MG63 (cell line): Measurements from ENCODE around the gene FOXN3. TPM values are rescaled to one million over a fixed set of nuclear protein-coding genes. Genes with fewer than 3 reads are reported as not detected.

ENCODE experiments used
- DNase-seq: peaks from one replicate; pipeline ENCODE4 v3.0.0-alpha.2; 2020
- H3K27me3 ChIP-seq: fragments of 250-450 bp; sonication (Bioruptor Pico); 2 replicates; pipeline ENCODE4 v1.5.1; 2020; ENCODE audit warnings: mild to moderate bottlenecking, moderate library complexity
- H3K36me3 ChIP-seq: fragments of 250-450 bp; sonication (Bioruptor Pico); 2 replicates; pipeline ENCODE4 v1.5.1; 2020; ENCODE audit warnings: mild to moderate bottlenecking, moderate library complexity
- H3K4me3 ChIP-seq: fragments of 250-450 bp; sonication (Bioruptor Pico); 2 replicates; pipeline ENCODE4 v1.5.1; 2020; ENCODE audit warnings: mild to moderate bottlenecking, moderate library complexity
- H3K9me3 ChIP-seq: fragments of 250-450 bp; sonication (Bioruptor Pico); 2 replicates; pipeline ENCODE4 v1.5.1; 2020; ENCODE audit warnings: mild to moderate bottlenecking, moderate library complexity
- total RNA-seq: library from RNA; depleted of rRNA; stranded (reverse); fragments of >200 nt; shearing (Covaris generic); gene quantifications from 2 replicates; pipeline ENCODE4 v1.2.3, GENCODE V29; 2014; ENCODE audit warnings: low replicate concordance

Gene FOXN3
- total RNA-seq, 1 experiment from 2014 or later = 1.4 TPM

GRCh38 chr14:89270439-89271227 lies 146.4 kb downstream of the FOXN3 start:
- no peak for DNase-seq
- Histone ChIP-seq H3K27me3 (no peaks in the 10 kb centered on the region), H3K36me3 (no peaks in the 10 kb centered on the region), H3K9me3 (no peaks in the 10 kb centered on the region), H3K4me3 (no peak overlapping the region)

GRCh38 chr14:89269404-89269803 lies 147.6 kb downstream of the FOXN3 start:
- Histone ChIP-seq H3K27me3 (no peaks in the 10 kb centered on the region), H3K4me3 (no peak overlapping the region), H3K9me3 (no peaks in the 10 kb centered on the region), H3K36me3 (no peaks in the 10 kb centered on the region)
- DNase-seq = no peak

GRCh38 chr14:89268514-89268913 lies 148.5 kb downstream of the FOXN3 start:
- H3K4me3 ChIP-seq = no peak overlapping the region
- DNase-seq = no peak
- no peaks in the 10 kb centered on the region for H3K36me3 ChIP-seq
- no peaks in the 10 kb centered on the region for H3K27me3 ChIP-seq
- H3K9me3 ChIP-seq = no peaks in the 10 kb centered on the region

- DNase-seq = no peak
- Histone ChIP-seq H3K36me3 (no peaks in the 10 kb centered on the region), H3K27me3 (no peaks in the 10 kb centered on the region), H3K4me3 (no peak overlapping the region), H3K9me3 (no peaks in the 10 kb centered on the region)
Observed at GRCh38 chr14:89267656-89268055, 149.4 kb downstream of the FOXN3 start.

GRCh38 chr14:89267163-89267562 lies 149.9 kb downstream of the FOXN3 start:
- no peaks in the 10 kb centered on the region for H3K36me3 ChIP-seq
- H3K4me3 ChIP-seq = no peak overlapping the region
- DNase-seq = no peak
- H3K27me3 ChIP-seq = no peaks in the 10 kb centered on the region
- H3K9me3 ChIP-seq = no peaks in the 10 kb centered on the region

- Histone ChIP-seq H3K27me3 (no peaks in the 10 kb centered on the region), H3K36me3 (no peaks in the 10 kb centered on the region), H3K4me3 (no peak overlapping the region), H3K9me3 (no peaks in the 10 kb centered on the region)
- DNase-seq = no peak
Observed at GRCh38 chr14:89266754-89267153, 150.3 kb downstream of the FOXN3 start.

GRCh38 chr14:89265234-89265633 lies 151.8 kb downstream of the FOXN3 start:
- Histone ChIP-seq H3K27me3 (no peaks in the 10 kb centered on the region), H3K9me3 (no peaks in the 10 kb centered on the region), H3K4me3 (no peak overlapping the region), H3K36me3 (no peaks in the 10 kb centered on the region)
- DNase-seq = no peak

- DNase-seq = no peak
- Histone ChIP-seq H3K4me3 (no peak overlapping the region), H3K9me3 (no peaks in the 10 kb centered on the region), H3K27me3 (no peaks in the 10 kb centered on the region), H3K36me3 (no peaks in the 10 kb centered on the region)
Observed at GRCh38 chr14:89264196-89264800, 152.7 kb downstream of the FOXN3 start.

- no peaks in the 10 kb centered on the region for H3K36me3 ChIP-seq
- no peaks in the 10 kb centered on the region for H3K27me3 ChIP-seq
- H3K4me3 ChIP-seq = no peak overlapping the region
- H3K9me3 ChIP-seq = no peaks in the 10 kb centered on the region
- no peak for DNase-seq
Observed at GRCh38 chr14:89262041-89262440, 155.0 kb downstream of the FOXN3 start.

GRCh38 chr14:89260898-89261297 lies 156.1 kb downstream of the FOXN3 start:
- no peak for DNase-seq
- Histone ChIP-seq H3K27me3 (no peaks in the 10 kb centered on the region), H3K36me3 (no peaks in the 10 kb centered on the region), H3K4me3 (no peak overlapping the region), H3K9me3 (no peaks in the 10 kb centered on the region)

GRCh38 chr14:89259951-89260609 lies 157.0 kb downstream of the FOXN3 start:
- no peak overlapping the region for H3K4me3 ChIP-seq
- H3K9me3 ChIP-seq = no peaks in the 10 kb centered on the region
- H3K27me3 ChIP-seq = no peaks in the 10 kb centered on the region
- H3K36me3 ChIP-seq = no peaks in the 10 kb centered on the region
- DNase-seq = no peak

GRCh38 chr14:89258728-89259273 lies 158.2 kb downstream of the FOXN3 start:
- no peak for DNase-seq
- Histone ChIP-seq H3K27me3 (no peaks in the 10 kb centered on the region), H3K4me3 (no peak overlapping the region), H3K9me3 (no peaks in the 10 kb centered on the region), H3K36me3 (no peaks in the 10 kb centered on the region)

GRCh38 chr14:89256951-89257350 lies 160.1 kb downstream of the FOXN3 start:
- Histone ChIP-seq H3K36me3 (no peaks in the 10 kb centered on the region), H3K27me3 (no peaks in the 10 kb centered on the region), H3K4me3 (no peak overlapping the region), H3K9me3 (no peaks in the 10 kb centered on the region)
- DNase-seq = no peak

GRCh38 chr14:89256283-89256682 lies 160.8 kb downstream of the FOXN3 start:
- H3K36me3 ChIP-seq = no peaks in the 10 kb centered on the region
- H3K27me3 ChIP-seq = no peaks in the 10 kb centered on the region
- no peaks in the 10 kb centered on the region for H3K9me3 ChIP-seq
- no peak overlapping the region for H3K4me3 ChIP-seq
- no peak for DNase-seq

GRCh38 chr14:89255852-89256251 lies 161.2 kb downstream of the FOXN3 start:
- H3K36me3 ChIP-seq = no peaks in the 10 kb centered on the region
- no peaks in the 10 kb centered on the region for H3K9me3 ChIP-seq
- H3K4me3 ChIP-seq = no peak overlapping the region
- H3K27me3 ChIP-seq = no peaks in the 10 kb centered on the region
- no peak for DNase-seq

GRCh38 chr14:89255012-89255411 lies 162.0 kb downstream of the FOXN3 start:
- no peaks in the 10 kb centered on the region for H3K27me3 ChIP-seq
- no peaks in the 10 kb centered on the region for H3K36me3 ChIP-seq
- no peak for DNase-seq
- no peaks in the 10 kb centered on the region for H3K9me3 ChIP-seq
- no peak overlapping the region for H3K4me3 ChIP-seq

GRCh38 chr14:89254166-89254909 lies 162.7 kb downstream of the FOXN3 start:
- no peak for DNase-seq
- Histone ChIP-seq H3K9me3 (no peaks in the 10 kb centered on the region), H3K36me3 (no peaks in the 10 kb centered on the region), H3K4me3 (no peak overlapping the region), H3K27me3 (no peaks in the 10 kb centered on the region)
